ENCODE results near the gene DACT3.

The DACT3 gene

DNA sequence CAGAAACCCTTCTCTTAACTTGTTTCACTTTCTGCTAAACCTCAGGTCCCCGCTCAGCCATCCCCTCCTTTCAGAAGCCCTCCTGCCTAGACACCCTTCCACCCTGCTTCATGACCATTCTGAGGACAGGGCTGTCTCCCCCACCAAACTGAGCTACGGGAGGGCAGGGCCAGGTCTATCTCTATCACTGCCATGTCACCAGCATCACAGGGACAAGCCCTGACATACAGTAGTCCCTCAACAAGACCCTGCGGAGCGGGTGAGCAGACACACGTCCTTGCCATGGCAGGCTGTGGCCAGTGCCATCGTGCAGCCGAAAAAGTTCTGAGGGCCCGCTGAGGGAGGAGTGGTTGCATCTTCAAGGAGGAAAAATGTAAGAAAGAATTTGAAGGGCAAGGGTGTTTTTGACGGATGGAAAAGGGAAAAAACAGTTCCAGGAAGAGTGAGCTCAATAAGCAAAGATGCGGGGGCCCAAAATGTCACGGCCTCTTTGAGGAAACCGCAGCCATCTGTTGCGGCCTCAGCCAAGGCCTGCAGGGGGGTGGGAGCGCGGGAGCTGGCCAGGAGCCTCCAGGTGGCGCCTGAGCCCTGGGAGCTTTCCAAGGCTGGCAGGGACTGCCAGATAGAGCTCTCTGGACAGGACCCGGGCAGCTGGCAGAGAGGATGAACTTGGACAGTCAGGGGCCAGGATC is 44.2 kb downstream of the DACT3 start:
- TF ChIP-seq ARNT (IDR thresholded peaks at IDR 0.05) (no peak), LEF1 (IDR thresholded peaks at IDR 0.05; ENCODE audit: borderline replicate concordance) (no peak), NFRKB (IDR thresholded peaks at IDR 0.05) (no peak), FOXM1 (IDR thresholded peaks at IDR 0.05; ENCODE audit: borderline replicate concordance) (no peak), FOXK2 (IDR thresholded peaks at IDR 0.05) (no peak), SUZ12 (IDR thresholded peaks at IDR 0.05) (no peak), CTBP1 (IDR thresholded peaks at IDR 0.05; ENCODE audit: borderline replicate concordance) (no peak), L3MBTL2 (conservative IDR thresholded peaks at IDR 0.05) (no peak), TARDBP (IDR thresholded peaks at IDR 0.05) (no peak), BHLHE40 (IDR thresholded peaks at IDR 0.05; ENCODE audit: borderline replicate concordance) (no peak), SP1 (IDR thresholded peaks at IDR 0.05) (no peak), ELF4 (IDR thresholded peaks at IDR 0.05) (no peak), FOXA1 (IDR thresholded peaks at IDR 0.05) (no peak), HDGF (IDR thresholded peaks at IDR 0.05; ENCODE audit: borderline replicate concordance) (no peak), ZNF384 (IDR thresholded peaks at IDR 0.05) (no peak)
- TF ChIP-seq, protein P1, sequence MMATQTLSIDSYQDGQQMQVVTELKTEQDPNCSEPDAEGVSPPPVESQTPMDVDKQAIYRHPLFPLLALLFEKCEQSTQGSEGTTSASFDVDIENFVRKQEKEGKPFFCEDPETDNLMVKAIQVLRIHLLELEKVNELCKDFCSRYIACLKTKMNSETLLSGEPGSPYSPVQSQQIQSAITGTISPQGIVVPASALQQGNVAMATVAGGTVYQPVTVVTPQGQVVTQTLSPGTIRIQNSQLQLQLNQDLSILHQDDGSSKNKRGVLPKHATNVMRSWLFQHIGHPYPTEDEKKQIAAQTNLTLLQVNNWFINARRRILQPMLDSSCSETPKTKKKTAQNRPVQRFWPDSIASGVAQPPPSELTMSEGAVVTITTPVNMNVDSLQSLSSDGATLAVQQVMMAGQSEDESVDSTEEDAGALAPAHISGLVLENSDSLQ (IDR thresholded peaks at IDR 0.05): no peak
- peak; percentile 74 for DNase-seq (ENCODE audit: extremely low spot score)
- POLR2A ChIA-PET: interaction anchor here (1.1 to 1.7 kb wide), 2 partner anchors 15 to 45 kb away, joined by 6 to 13 read pairs; partner anchors contain the start of gene CALM3
- CTCF ChIA-PET: interaction anchor here (1.2 to 2.7 kb wide), 3 partner anchors 9 to 46 kb away, joined by 3 to 38 read pairs (median 6); partner anchors contain the start of gene DACT3

- ChIA-PET POLR2A (interaction anchor here (1.7 kb wide), 1 partner anchor 15 kb away, joined by 13 read pairs; the partner anchor contains the start of gene CALM3), CTCF (interaction anchor here (0.6 to 2.5 kb wide), 3 partner anchors 11 to 131 kb away, joined by 3 to 19 read pairs (median 5); partner anchors contain the start of gene DACT3)
- no peak for DNase-seq (ENCODE audit: extremely low spot score)
- TF ChIP-seq FOXK2 (IDR thresholded peaks at IDR 0.05) (no peak), ARNT (IDR thresholded peaks at IDR 0.05) (no peak), SUZ12 (IDR thresholded peaks at IDR 0.05) (no peak), TARDBP (IDR thresholded peaks at IDR 0.05) (no peak)
These were observed 45.0 kb downstream of the DACT3 start for GRCh38 chr19:46615966-46616365.

DNA sequence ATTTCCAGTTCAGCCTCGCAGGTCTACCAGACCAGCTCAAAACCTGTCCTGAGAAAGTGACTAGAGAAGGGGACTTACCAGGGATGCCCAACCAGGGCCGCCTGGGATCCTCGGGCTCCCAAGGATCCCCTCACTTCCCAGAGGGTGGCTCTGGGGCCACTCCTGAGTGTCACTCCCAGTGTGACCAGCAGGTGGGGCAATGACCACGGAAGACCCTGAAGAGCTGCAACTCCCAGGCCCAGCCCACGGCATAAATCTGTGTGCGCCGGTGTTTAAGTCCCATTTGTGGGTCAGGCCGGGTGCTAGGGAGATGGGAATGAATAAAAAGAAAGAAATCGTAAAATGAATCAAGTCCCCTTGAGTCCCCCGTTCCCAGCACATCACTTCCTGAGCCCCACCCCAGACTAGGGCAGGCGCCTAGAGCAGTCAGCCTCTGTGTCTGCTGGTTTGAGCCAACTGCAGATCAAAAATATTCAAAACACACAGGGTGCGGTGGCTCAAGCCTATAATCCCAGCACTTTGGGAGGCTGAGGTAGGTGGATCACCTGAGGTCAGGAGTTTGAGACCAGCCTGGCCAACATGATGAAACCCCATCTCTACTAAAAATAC is 46.8 kb downstream of the DACT3 start:
- TF ChIP-seq FOXA1 (IDR thresholded peaks at IDR 0.05): no peak
- no peak for TF ChIP-seq TARDBP (IDR thresholded peaks at IDR 0.05)
- TF ChIP-seq, protein P1 (IDR thresholded peaks at IDR 0.05): peak; percentile 23; the same call in 1 of the 2 replicates
- DNase-seq (ENCODE audit: extremely low spot score): peak; percentile 83
- ChIA-PET POLR2A (interaction anchor here (1.0 to 1.3 kb wide), 2 partner anchors 14 to 19 kb away, joined by 5 to 6 read pairs; partner anchors contain the start of gene CALM3), CTCF (interaction anchor here (0.6 to 2.5 kb wide), 10 partner anchors 8 to 47 kb away, joined by 3 to 20 read pairs (median 4); partner anchors contain the start of genes CALM3, DACT3 and PTGIR)

DNA sequence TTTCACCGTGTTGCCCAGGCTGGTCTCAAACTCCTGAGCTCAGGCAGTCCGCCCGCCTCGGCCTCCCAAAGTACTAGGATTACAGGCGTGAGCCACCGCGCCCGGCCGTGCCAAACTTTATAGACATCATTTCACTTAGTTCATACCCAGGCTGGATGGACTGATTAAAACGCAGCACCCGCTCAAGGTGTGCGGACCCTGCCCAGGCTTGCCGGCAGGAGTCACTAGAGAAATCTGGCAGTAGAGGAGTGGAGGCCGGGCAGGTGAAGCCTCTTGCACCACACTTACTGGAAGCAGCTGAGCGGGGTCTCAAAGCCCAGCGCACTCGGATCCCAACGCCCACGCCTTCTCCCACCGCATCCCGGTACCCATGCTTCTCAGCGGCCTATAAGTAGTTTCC is 47.5 kb downstream of the DACT3 start:
- TF ChIP-seq FOXK2 (IDR thresholded peaks at IDR 0.05) (no peak), L3MBTL2 (conservative IDR thresholded peaks at IDR 0.05) (no peak), FOXM1 (IDR thresholded peaks at IDR 0.05; ENCODE audit: borderline replicate concordance) (no peak), CTBP1 (IDR thresholded peaks at IDR 0.05; ENCODE audit: borderline replicate concordance) (no peak), ZNF384 (IDR thresholded peaks at IDR 0.05) (no peak), BHLHE40 (IDR thresholded peaks at IDR 0.05; ENCODE audit: borderline replicate concordance) (no peak), SUZ12 (IDR thresholded peaks at IDR 0.05) (no peak), ARNT (IDR thresholded peaks at IDR 0.05) (no peak), ELF4 (IDR thresholded peaks at IDR 0.05) (no peak), LEF1 (IDR thresholded peaks at IDR 0.05; ENCODE audit: borderline replicate concordance) (no peak), SP1 (IDR thresholded peaks at IDR 0.05) (no peak), TARDBP (IDR thresholded peaks at IDR 0.05) (no peak), FOXA1 (IDR thresholded peaks at IDR 0.05) (no peak), HDGF (IDR thresholded peaks at IDR 0.05; ENCODE audit: borderline replicate concordance) (no peak), NFRKB (IDR thresholded peaks at IDR 0.05) (no peak)
- TF ChIP-seq, protein P1 (IDR thresholded peaks at IDR 0.05): no peak
- CTCF ChIA-PET: interaction anchor here (0.7 to 2.5 kb wide), 5 partner anchors 12 to 48 kb away, joined by 3 to 20 read pairs (median 4); partner anchors contain the start of genes CALM3 and DACT3
- no peak for DNase-seq (ENCODE audit: extremely low spot score)
- POLR2A ChIA-PET: interaction anchor here (1.0 to 5.7 kb wide), 2 partner anchors 12 to 20 kb away, joined by 5 to 40 read pairs; partner anchors contain the start of gene CALM3

- no peak for TF ChIP-seq LEF1 (IDR thresholded peaks at IDR 0.05; ENCODE audit: borderline replicate concordance)
- no peak for TF ChIP-seq FOXK2 (IDR thresholded peaks at IDR 0.05)
- no peak for TF ChIP-seq TARDBP (IDR thresholded peaks at IDR 0.05)
- ChIA-PET POLR2A (interaction anchor here (1.1 to 5.7 kb wide), 3 partner anchors 11 to 50 kb away, joined by 3 to 40 read pairs (median 3); partner anchors contain the start of gene CALM3), CTCF (interaction anchor here (3.2 kb wide), 1 partner anchor 50 kb away, joined by 19 read pairs; the partner anchor contains the start of gene DACT3)
- no peak for DNase-seq (ENCODE audit: extremely low spot score)
These were observed 49.2 kb downstream of the DACT3 start for GRCh38 chr19:46611776-46612175.

Data from HEK293T (cell line).